IPS DF 6.9 (cell line): ENCODE results near the gene DNAJC30.
"Not testable (repeated sequence)": the region's sequence is repeated elsewhere in the genome, so short reads cannot be mapped to it uniquely, and the experiment has no call there.

Experiments
- DNase-seq: peaks from one replicate; pipeline ENCODE4 v3.0.0-alpha.2; 2013; ENCODE audit warnings: low read depth, low spot score
- H3K27ac ChIP-seq: one replicate; pipeline ENCODE4 v1.5.1; 2013; ENCODE audit warnings: low read length, control low read depth
- H3K27me3 ChIP-seq: 2 replicates; pipeline ENCODE4 v1.6.1; 2013; ENCODE audit warnings: mild to moderate bottlenecking, low read length; ENCODE audit not compliant: control insufficient read depth, insufficient read depth
- H3K36me3 ChIP-seq: 2 replicates; pipeline ENCODE4 v1.6.1; 2013; ENCODE audit warnings: low read length; ENCODE audit not compliant: control insufficient read depth, insufficient read depth
- H3K4me1 ChIP-seq: 2 replicates; pipeline ENCODE4 v1.6.1; 2013; ENCODE audit warnings: low read length; ENCODE audit not compliant: control insufficient read depth, insufficient read depth
- H3K4me3 ChIP-seq: 2 replicates; pipeline ENCODE4 v1.5.1; 2013; ENCODE audit warnings: mild to moderate bottlenecking, low read length
- H3K9me3 ChIP-seq: 2 replicates; pipeline ENCODE4 v1.6.1; 2013; ENCODE audit warnings: low read length, inconsistent platforms; ENCODE audit not compliant: control insufficient read depth, insufficient read depth
- WGBS: extraction: QIAGEN DNeasy Blood & Tissue Kit; methylation state at CpG from one replicate; pipeline ENCODE4 v1.1.7; 2013; ENCODE audit warnings: mixed read lengths, missing lambda C conversion rate; ENCODE audit not compliant: insufficient read length, insufficient coverage; 5-methylcytosine and 5-hydroxymethylcytosine counted together

Gene DNAJC30

GRCh38 chr7:73682745-73683055 is 553 bp downstream of the DNAJC30 start:
- no peak for DNase-seq
- H3K4me1 ChIP-seq = no peaks in the 10 kb centered on the region
- peak overlapping the region; percentile 85 for H3K4me3 ChIP-seq
- H3K27ac ChIP-seq = no peak overlapping the region
- WGBS = no CpG with 5 or more reads among the region's 33 CpGs
- no peaks in the 10 kb centered on the region for H3K27me3 ChIP-seq
- H3K36me3 ChIP-seq = peaks cover 7% of the 10 kb centered on the region; the same call in 1 of the 2 replicates
- H3K9me3 ChIP-seq = no peaks in the 10 kb centered on the region

GRCh38 chr7:73681031-73681430 is 2.2 kb downstream of the DNAJC30 start:
- Histone ChIP-seq H3K9me3 (no peaks in the 10 kb centered on the region), H3K27ac (no peak overlapping the region), H3K4me1 (no peaks in the 10 kb centered on the region), H3K36me3 (peaks cover 3% of the 10 kb centered on the region; the same call in 1 of the 2 replicates), H3K27me3 (no peaks in the 10 kb centered on the region), H3K4me3 (no peak overlapping the region)
- DNase-seq = no peak
- WGBS = no CpG with 5 or more reads among the region's 8 CpGs

GRCh38 chr7:73680501-73680900 is 2.8 kb downstream of the DNAJC30 start:
- no peaks in the 10 kb centered on the region for H3K9me3 ChIP-seq
- peaks cover 3% of the 10 kb centered on the region; the same call in 1 of the 2 replicates for H3K36me3 ChIP-seq
- H3K4me3 ChIP-seq = no peak overlapping the region
- no CpG with 5 or more reads among the region's 7 CpGs for WGBS
- no peaks in the 10 kb centered on the region for H3K4me1 ChIP-seq
- DNase-seq = no peak
- no peak overlapping the region for H3K27ac ChIP-seq
- no peaks in the 10 kb centered on the region for H3K27me3 ChIP-seq

GRCh38 chr7:73679709-73680108 is 3.5 kb downstream of the DNAJC30 start:
- H3K4me3 ChIP-seq = no peak overlapping the region
- no CpG with 5 or more reads among the region's 2 CpGs for WGBS
- H3K4me1 ChIP-seq = no peaks in the 10 kb centered on the region
- H3K9me3 ChIP-seq = no peaks in the 10 kb centered on the region
- H3K36me3 ChIP-seq = peaks cover 3% of the 10 kb centered on the region; the same call in 1 of the 2 replicates
- DNase-seq = no peak
- H3K27ac ChIP-seq = no peak overlapping the region
- no peaks in the 10 kb centered on the region for H3K27me3 ChIP-seq

- DNase-seq = no peak
Measured at GRCh38 chr7:73678862-73679261, 4.4 kb downstream of the DNAJC30 start.

GRCh38 chr7:73676062-73676461 is 7.2 kb downstream of the DNAJC30 start:
- H3K4me1 ChIP-seq, DNase-seq, H3K9me3 ChIP-seq, H3K36me3 ChIP-seq, H3K27me3 ChIP-seq, H3K27ac ChIP-seq, H3K4me3 ChIP-seq: not testable (repeated sequence)
- WGBS = no CpG with 5 or more reads among the region's 9 CpGs

More at GRCh38 chr7:73678862-73679261, 4.4 kb downstream of the DNAJC30 start:
- Histone ChIP-seq H3K9me3 (no peaks in the 10 kb centered on the region), H3K4me1 (no peaks in the 10 kb centered on the region), H3K27ac (no peak overlapping the region), H3K36me3 (peaks cover 3% of the 10 kb centered on the region; the same call in 1 of the 2 replicates), H3K4me3 (no peak overlapping the region), H3K27me3 (no peaks in the 10 kb centered on the region)
- WGBS = no CpG with 5 or more reads among the region's 6 CpGs

GRCh38 chr7:73674468-73675124 is 8.7 kb downstream of the DNAJC30 start:
- H3K4me1 ChIP-seq = peaks cover 5% of the 10 kb centered on the region
- no peak for DNase-seq
- no peak overlapping the region for H3K27ac ChIP-seq
- peaks cover 3% of the 10 kb centered on the region; the same call in 1 of the 2 replicates for H3K36me3 ChIP-seq
- H3K9me3 ChIP-seq = no peaks in the 10 kb centered on the region
- H3K27me3 ChIP-seq = no peaks in the 10 kb centered on the region
- WGBS = no CpG with 5 or more reads among the region's 1 CpG
- H3K4me3 ChIP-seq = no peak overlapping the region

- no peak for DNase-seq
- H3K4me1 ChIP-seq = peaks cover 6% of the 10 kb centered on the region
- no peak overlapping the region for H3K4me3 ChIP-seq
- no peaks in the 10 kb centered on the region for H3K27me3 ChIP-seq
- WGBS = no CpG with 5 or more reads among the region's 15 CpGs
- H3K9me3 ChIP-seq = no peaks in the 10 kb centered on the region
- no peaks in the 10 kb centered on the region for H3K36me3 ChIP-seq
- H3K27ac ChIP-seq = no peak overlapping the region
Measured at GRCh38 chr7:73671857-73672445, 11.3 kb downstream of the DNAJC30 start.

- no peak overlapping the region for H3K4me3 ChIP-seq
- WGBS = no CpG with 5 or more reads among the region's 12 CpGs
- H3K27ac ChIP-seq = no peak overlapping the region
- peaks cover 6% of the 10 kb centered on the region for H3K4me1 ChIP-seq
- DNase-seq = no peak
- H3K9me3 ChIP-seq = no peaks in the 10 kb centered on the region
- no peaks in the 10 kb centered on the region for H3K36me3 ChIP-seq
- H3K27me3 ChIP-seq = no peaks in the 10 kb centered on the region
Measured at GRCh38 chr7:73671322-73671661, 12.0 kb downstream of the DNAJC30 start.

GRCh38 chr7:73669858-73670385 is 13.3 kb downstream of the DNAJC30 start:
- DNase-seq = no peak
- peaks cover 6% of the 10 kb centered on the region for H3K4me1 ChIP-seq
- WGBS = no CpG with 5 or more reads among the region's 12 CpGs
- no peaks in the 10 kb centered on the region for H3K36me3 ChIP-seq
- H3K27ac ChIP-seq = no peak overlapping the region
- H3K9me3 ChIP-seq = no peaks in the 10 kb centered on the region
- H3K27me3 ChIP-seq = no peaks in the 10 kb centered on the region
- H3K4me3 ChIP-seq = no peak overlapping the region

- Histone ChIP-seq H3K4me3 (no peak overlapping the region), H3K9me3 (no peaks in the 10 kb centered on the region), H3K36me3 (no peaks in the 10 kb centered on the region), H3K4me1 (peaks cover 8% of the 10 kb centered on the region), H3K27me3 (no peaks in the 10 kb centered on the region), H3K27ac (no peak overlapping the region)
- no peak for DNase-seq
- no CpG with 5 or more reads among the region's 19 CpGs for WGBS
Measured at GRCh38 chr7:73669288-73669701, 14.0 kb downstream of the DNAJC30 start.
